LNCAP (cell line): ENCODE results near the gene GRK5.

Experiments used
- TF ChIP-seq, protein P1 (sequence below): fragments of 450-650 bp; IDR thresholded peaks from 2 replicates; pipeline ENCODE4 v1.5.1; 2017; ENCODE audit warnings: mild to moderate bottlenecking

GRK5 gene

DNA sequence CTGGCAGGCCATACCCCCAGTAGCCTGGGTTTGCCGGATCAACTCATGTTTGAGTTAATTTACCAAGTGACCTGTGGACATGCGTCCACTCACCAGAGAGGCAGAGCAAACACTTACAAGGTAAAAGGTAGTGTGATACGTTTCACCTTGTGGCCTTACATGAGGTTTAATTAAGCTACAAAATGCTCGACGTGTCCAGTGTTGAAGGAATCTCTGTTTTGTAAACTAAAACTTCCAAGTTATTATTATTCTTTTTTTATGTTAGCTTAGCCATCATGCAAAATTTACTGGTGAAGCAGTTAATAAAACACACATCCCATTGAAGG lies 292.3 kb downstream of the GRK5 start:
- TF ChIP-seq, protein P1, sequence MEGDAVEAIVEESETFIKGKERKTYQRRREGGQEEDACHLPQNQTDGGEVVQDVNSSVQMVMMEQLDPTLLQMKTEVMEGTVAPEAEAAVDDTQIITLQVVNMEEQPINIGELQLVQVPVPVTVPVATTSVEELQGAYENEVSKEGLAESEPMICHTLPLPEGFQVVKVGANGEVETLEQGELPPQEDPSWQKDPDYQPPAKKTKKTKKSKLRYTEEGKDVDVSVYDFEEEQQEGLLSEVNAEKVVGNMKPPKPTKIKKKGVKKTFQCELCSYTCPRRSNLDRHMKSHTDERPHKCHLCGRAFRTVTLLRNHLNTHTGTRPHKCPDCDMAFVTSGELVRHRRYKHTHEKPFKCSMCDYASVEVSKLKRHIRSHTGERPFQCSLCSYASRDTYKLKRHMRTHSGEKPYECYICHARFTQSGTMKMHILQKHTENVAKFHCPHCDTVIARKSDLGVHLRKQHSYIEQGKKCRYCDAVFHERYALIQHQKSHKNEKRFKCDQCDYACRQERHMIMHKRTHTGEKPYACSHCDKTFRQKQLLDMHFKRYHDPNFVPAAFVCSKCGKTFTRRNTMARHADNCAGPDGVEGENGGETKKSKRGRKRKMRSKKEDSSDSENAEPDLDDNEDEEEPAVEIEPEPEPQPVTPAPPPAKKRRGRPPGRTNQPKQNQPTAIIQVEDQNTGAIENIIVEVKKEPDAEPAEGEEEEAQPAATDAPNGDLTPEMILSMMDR: no peak

DNA sequence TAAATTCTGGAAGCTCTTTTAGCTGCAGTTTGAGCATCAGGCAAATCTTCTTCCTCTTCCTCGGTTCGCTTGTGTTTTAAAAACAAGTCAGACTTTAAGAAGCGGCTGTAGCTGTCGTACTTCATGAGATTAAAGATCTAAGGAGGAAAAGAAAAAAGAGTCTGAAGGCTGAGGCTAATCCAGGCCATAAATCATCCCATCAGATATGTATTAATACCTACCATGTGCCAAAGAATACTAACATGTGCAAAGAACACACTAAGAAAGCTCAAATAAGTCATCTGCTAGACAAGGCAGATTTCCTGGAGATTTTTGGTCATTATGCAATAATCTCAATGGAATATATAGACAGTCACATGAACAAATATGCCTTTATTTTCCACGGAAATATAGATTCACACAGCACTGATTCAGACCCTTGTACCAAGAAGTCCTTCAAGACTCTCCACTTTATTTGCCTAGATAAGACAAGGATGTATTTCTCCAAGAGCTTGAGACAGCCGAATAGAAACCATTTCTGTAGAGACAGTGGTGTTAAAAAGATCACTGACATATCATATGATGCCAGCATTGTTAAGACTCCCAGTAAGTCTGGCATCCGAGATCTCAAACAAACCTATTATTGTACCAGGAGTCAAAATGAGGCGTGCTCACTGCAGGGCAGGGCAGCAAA lies 292.9 kb downstream of the GRK5 start:
- TF ChIP-seq, protein P1: no peak

DNA sequence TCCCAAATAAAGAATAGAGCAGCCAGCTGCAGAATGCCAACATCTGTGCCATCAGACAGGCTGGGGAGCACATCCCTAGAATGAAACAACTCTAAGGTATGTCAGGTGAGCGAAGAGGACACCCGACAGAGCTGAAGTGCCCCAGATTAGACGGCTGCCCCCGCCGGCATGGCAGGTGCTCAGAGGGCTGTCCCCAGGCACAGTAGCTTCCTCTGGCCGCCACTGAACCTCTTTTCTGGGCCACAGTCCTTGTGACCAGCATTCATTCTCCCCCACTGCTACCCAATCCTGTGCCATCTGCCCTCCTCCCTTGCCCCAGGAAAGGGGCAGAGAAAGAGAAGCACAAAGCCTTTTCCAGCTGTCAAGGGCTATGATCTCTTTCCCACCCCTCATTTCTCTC lies 293.4 kb downstream of the GRK5 start:
- TF ChIP-seq, protein P1: no peak

DNA sequence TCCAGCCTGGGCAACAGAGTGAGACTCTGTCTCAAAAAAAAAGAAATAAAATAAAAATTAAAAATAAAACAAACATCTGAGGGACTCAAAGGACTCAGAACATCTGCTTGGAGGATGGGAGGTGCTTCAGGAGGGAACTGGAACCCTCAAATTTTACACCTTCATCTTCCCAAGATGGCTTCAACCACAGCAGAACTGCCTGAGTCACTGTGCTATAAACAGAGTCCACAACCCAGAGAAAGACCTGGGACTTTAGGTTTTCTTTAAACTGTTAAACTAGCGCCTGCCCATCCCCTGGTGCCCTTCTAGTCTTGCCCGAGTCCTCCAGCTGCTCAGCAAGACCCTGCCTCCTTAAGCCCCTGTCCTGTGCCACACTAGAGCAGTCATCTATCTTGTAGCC lies 294.3 kb downstream of the GRK5 start:
- TF ChIP-seq, protein P1: no peak

DNA sequence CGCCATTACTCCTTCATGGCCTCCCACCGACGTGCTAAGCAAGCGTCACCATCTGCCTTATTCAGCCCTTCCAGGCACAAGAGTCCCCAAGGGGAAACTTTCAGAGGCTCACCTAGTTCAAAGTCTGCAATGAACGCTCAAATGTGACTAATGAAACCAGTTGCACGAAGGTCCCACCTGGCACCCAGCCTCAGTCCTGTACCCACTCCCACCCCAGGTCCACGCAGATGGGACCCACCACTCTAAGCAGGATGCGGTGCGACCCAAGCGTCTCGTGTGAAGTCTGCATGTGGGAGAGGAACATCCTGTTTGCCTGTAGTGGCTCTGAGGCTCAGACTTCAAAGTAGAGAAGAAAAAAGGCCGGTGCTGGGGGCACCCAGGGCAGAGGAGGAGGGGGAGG lies 294.8 kb downstream of the GRK5 start:
- TF ChIP-seq, protein P1: no peak

DNA sequence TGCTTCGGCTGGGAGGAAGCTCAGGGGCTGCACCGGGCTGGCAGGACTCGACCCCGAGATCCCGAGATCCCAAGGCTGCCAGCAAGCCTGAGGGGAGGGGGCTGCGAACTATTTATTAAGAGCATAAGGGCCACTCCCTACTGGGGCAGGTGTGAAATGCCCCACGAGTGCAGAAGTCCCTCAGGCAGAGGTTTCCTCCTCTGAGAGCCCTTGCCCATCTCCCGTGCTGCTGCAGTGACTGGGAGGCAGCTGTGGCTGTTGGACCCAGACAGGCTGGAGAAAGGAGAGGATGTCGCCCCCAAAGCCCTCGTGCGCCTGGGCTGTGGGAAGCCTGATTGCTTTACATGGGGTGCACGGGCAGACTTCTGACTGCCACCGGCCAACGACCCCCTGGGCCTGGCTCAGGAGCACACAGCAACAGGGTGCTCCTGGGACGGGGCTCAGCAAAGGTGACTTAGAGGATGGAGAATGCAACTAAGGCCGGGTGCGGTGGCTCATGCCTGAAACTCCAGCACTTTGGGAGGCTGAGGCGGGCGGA lies 295.3 kb downstream of the GRK5 start:
- TF ChIP-seq, protein P1: no peak

DNA sequence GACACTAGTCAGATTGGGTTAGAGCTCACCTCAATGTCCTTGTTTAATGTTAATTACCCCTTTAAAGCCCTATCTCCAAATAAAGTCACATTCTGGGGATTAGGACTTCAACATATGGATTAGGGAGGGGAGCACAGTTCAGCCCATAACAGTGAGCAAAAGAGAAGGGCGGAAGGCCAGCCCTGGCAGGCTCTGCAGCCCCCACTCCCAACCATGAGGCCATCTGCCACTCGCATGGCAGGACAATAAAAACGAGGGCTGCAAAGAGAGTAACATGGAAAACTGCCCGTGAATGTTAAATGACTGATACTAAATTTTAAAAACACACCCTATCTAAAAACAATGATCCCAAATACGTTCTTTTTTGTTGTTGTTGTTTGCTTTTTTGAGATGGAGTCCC lies 296.4 kb downstream of the GRK5 start:
- TF ChIP-seq, protein P1: no peak

DNA sequence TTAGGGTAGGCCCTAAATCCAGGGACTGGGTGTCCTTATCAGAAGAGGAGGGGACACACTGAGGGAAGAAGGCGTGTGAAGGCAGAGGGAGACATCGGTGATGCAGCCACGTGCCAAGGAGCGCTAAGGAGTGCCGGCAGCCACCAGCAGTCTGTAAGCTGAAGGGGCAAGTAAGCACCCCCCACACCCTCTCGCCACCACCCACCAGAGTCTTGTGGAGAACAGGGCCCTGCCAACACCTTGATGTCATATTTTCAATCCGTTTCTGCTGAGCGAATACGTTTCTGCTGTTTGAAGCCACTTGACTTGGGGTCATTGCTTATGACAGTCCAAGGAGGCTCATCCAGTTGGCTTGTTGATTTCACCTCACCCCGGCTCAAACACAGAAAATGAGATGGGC lies 297.3 kb downstream of the GRK5 start:
- TF ChIP-seq, protein P1: no peak
